Right ventricle myocardium superior (tissue), 1 donor: Measurements from ENCODE around the gene PLCD4. TPM values are rescaled to one million over a fixed set of nuclear protein-coding genes. Genes with fewer than 3 reads are reported as not detected.
A peak's percentile ranks its signal among the peaks of the same experiment; 100 is the strongest.

Experiments used
- ATAC-seq: fragments of 200-7000 bp; cut with Tn5 transposase; one replicate; pipeline ENCODE4 v1.9.1; 2020; ENCODE audit warnings: mild to moderate bottlenecking; ENCODE audit not compliant: poor library complexity
- DNase-seq: peaks from one replicate; pipeline ENCODE4 v3.0.0-alpha.2; 2020
- intact Hi-C: fragments of 100-400 bp; cut with DNase I; formaldehyde crosslinking; loops from one replicate; pipeline ENCODE4 v1.11.2; 2022
- total RNA-seq: library from RNA; stranded (reverse); fragmentation: NEBNext Ultra II Directional; extraction: Animal tissue kit (Norgen Biotek cat#: 25700); gene quantifications from one replicate; pipeline ENCODE4 v1.2.1, GENCODE V29; 2021
- donor health status: DM: no; HTN: yes; CAD: no; lungs with severe emphysema.

Gene PLCD4
- total RNA-seq, 1 donor from 2014 or later: 0.62 TPM

DNA sequence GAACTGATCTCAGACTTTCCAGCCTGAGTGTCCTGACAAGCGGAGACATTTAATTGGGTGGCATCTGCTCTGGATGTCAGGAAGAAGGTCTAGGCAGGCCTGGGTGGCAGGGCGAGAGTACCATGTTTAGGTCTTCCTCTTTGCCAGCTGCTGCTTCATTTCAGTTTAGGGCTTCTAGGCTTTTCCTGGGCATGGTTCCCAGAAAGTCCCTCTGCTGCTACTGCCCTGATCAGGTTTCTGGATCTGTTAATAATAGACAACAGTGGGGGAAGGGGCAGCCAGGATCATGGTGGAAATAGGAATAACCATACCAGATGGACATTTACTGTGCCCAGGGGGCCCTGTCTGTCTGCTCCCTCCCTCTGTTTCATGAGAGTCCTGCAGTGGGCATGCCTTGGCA, 2.3 kb upstream of the PLCD4 start:
- intact Hi-C loops: no loop called here
- DNase-seq (no peak), ATAC-seq (peak; percentile 19)

DNA sequence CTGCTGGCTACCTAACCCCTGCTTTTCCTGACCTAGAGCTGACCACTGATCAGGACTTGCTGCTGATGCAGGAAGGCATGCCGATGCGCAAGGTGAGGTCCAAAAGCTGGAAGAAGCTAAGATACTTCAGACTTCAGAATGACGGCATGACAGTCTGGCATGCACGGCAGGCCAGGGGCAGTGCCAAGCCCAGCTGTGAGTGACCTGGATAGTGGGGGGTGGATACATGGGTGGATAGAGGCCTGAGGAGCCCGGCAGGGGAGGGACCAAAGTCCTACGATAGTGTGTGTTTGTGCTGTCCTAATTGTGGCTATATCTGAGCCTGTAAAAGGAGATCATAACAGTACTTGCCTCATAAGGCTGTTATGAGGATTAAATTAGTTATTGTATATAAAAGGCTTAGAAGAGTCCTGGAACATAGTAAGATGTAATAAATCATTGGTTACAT, 8.2 kb downstream of the PLCD4 start:
- DNase-seq: no peak
- peak; percentile 55 for ATAC-seq
- intact Hi-C loops: no loop called here

DNA sequence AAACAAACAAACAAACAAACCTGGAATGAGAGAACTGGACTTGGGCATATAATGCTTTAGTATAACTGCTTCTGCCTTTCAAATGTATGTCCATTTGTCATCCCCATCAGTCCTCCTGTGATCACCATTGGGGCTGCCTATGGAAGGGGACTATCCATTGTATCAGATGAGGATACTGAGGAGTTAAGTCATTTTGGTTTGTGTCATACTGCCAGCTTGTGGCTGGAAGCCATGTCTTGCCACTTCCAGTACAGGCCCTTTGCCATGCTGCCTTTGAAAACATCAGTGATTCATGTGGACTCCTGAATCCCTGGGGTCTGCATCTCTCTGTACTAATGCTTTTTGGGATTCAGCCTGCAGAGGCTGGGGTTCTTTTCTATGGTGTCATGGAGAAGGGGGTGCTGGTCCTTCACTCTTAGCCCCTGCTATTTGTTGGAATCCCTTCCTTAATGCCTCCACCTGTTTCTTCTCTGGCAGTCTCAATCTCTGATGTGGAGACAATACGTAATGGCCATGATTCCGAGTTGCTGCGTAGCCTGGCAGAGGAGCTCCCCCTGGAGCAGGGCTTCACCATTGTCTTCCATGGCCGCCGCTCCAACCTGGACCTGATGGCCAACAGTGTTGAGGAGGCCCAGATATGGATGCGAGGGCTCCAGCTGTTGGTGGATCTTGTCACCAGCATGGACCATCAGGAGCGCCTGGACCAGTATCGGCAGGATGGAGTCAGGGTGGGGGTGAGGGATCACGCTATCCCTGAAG, 10.6 kb downstream of the PLCD4 start:
- DNase-seq (no peak), ATAC-seq (no peak)
- intact Hi-C loops: no loop called here

DNA sequence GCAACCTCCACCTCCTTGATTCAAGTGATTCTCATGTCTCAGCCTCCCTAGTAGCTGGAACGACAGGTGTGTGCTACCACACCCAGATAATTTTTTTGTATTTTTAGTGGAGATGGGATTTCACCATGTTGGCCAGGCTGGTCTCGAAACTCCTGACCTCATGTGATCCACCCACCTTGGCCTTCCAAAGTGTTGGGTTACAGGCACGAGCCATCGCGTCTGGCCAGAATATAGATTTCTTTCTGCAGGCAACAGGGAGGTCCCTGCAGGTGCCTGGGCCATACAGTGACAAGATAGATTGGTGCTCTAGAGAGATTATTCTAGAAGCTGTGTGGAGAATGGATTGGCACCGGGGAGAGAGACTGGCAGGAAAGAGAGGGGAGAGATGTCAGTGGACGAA, 13.3 kb downstream of the PLCD4 start:
- DNase-seq: no peak
- ATAC-seq: no peak
- intact Hi-C loops: no loop called here

DNA sequence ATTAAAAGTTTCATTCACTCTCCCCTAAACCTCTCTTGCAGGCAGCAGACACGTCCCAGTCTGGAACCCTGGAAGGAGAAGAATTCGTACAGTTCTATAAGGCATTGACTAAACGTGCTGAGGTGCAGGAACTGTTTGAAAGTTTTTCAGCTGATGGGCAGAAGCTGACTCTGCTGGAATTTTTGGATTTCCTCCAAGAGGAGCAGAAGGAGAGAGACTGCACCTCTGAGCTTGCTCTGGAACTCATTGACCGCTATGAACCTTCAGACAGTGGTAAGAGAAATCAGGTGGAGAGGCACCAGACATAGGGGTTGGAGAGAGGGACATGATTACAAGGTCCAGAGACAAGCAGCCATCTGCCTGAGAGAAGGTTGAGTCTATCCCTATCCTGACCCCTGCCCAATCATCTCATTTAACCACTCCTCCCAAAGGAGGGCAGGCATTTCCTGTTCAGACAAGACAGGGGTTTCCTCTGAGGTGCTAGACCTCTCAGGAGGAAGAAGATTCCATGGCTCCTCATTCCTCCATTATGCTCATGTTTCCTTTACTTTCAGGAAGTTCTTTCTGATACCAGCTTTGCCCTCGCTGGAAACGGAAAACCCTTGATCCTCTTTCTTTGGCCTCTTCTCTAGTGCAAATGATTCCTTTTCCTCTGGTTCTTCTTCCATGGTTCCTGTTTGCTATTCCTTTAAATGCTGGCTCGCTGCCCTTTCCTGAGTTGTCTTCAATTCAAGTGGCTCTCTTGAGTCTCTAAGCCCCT, 15.1 kb downstream of the PLCD4 start:
- ATAC-seq: peak; percentile 69
- intact Hi-C loops: no loop called here
- no peak for DNase-seq

DNA sequence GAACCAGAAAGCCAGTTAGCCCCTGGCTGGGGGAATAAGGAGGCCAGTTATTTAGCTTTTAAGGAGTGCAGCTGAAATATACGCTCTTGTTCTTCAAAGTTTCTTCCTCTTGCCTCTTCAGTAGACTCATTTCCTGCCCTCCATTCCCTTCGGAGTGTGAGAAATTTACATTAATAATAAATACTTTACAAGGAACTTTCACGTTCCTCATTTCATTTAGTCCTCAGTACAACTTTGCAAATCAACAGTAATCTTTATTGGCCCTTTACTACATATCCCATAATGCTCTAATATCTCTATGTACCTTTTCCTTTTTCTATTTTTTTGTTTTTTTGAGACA, 15.6 kb downstream of the PLCD4 start:
- intact Hi-C loops: no loop called here
- DNase-seq: no peak
- ATAC-seq: no peak

DNA sequence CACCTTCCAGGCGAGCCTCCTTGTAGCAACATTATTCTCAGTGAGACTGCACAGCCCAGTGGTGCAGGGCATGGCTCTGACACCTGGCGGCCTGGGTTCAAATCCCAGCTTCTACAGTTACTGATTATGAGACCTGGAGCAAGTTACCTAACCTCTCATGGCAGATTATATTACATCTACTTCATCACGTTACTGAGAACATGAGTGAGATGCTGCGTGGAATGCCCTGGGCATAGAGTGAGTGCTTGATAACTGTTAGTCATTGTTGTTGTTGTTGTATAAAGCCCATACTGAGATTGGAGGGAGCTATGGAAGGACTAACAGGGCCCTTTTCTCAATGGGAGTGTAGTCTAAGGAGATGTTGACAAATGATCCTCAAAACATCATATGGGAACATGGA, 18.7 kb downstream of the PLCD4 start:
- intact Hi-C loops: no loop called here
- no peak for DNase-seq
- ATAC-seq: no peak

DNA sequence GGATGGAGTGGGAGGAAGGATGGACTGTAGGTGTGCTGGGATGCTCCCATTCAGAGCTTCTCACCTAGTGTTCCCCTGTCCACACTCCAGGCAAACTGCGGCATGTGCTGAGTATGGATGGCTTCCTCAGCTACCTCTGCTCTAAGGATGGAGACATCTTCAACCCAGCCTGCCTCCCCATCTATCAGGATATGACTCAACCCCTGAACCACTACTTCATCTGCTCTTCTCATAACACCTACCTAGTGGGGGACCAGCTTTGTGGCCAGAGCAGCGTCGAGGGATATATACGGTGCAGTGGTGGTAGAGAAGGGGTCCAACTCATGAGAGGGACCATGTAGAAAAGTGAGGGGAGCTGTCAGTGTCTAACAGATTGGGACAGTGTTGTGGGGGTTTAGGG, 20.2 kb downstream of the PLCD4 start:
- no peak for ATAC-seq
- intact Hi-C loops: no loop called here
- no peak for DNase-seq

DNA sequence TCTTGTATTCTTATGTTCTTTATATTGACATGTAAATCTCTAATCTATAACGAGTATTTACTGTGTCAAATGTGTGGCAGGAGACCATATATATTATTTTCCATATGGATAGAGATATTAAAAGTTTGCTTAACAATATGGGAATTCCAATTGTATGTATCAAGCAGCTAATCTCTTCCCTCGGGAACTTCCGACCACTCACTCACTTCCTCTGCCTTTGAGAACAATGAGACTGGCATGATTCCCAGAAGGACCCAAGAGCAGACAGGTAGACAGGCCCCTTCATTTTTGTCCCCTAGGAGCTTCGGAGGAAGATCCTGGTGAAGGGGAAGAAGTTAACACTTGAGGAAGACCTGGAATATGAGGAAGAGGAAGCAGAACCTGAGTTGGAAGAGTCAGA, 24.1 kb downstream of the PLCD4 start:
- no peak for ATAC-seq
- DNase-seq: no peak
- intact Hi-C loops: no loop called here

DNA sequence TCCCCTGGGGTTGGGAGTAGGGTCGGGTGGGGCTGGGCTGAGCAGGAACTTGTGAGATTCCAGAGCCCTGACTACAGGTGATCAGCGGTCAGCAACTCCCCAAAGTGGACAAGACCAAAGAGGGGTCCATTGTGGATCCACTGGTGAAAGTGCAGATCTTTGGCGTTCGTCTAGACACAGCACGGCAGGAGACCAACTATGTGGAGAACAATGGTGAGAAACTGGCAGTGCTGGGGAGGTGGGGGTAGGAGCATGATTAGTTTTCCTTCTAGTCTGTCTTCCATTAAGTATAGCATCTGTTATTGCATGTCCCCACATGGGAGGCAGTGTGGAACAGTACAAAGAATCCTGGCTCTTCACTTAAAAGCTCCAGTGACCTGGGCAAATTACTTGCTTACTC, 28.0 kb downstream of the PLCD4 start:
- ATAC-seq: no peak
- no peak for DNase-seq
- intact Hi-C loops: no loop called here

DNA sequence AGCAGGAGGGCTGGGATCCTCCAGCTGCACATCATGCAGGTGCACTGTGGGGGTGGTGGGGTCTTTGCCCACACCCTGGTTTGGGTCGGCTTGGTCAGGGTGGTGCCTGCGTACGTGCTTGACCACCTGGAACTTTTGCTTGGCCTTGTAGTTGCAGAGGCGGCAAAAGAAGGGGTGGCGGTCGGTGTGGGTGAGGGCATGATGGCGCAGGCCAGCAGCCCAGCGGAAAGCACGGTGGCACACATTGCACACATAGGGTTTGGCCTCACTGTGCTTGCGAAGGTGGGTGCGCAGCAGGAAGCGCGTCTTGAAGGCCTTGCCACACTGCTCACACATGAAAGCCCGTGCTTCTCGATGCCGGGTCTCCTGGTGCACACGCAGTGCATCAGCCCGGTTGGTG, 30.7 kb downstream of the PLCD4 start:
- intact Hi-C loops: no loop called here
- ATAC-seq (no peak), DNase-seq (no peak)

DNA sequence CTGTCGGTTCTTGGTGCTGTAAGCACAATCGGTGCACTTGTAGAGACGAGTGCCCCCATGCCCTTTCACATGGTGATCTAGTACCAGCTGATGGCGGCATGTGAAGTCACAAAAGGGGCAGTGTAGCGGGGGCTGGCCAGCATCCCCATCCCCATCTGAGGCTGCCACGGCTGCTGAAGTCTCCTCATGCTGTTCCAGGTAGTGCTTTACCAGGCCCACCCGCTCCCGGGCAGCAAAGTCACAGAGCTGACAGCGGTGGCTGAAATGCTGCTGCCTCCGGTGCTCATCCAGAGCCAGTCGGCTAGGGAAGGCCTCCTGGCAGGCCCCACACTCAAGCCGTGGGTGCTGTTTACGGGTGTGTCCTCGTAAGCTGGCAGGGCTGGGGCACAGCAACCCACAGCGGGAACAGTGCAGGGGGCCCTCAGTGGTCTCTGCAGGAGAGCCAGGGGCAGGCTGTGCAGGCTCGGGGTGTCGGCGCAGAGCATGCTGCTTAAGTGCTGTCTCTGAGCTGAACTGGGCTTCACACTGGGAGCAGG, 34.5 kb downstream of the PLCD4 start:
- ATAC-seq (no peak), DNase-seq (no peak)
- intact Hi-C loops: loop anchor here (10.0 kb wide), 1 partner anchor 237 kb away; no protein-coding TSS in a partner anchor

DNA sequence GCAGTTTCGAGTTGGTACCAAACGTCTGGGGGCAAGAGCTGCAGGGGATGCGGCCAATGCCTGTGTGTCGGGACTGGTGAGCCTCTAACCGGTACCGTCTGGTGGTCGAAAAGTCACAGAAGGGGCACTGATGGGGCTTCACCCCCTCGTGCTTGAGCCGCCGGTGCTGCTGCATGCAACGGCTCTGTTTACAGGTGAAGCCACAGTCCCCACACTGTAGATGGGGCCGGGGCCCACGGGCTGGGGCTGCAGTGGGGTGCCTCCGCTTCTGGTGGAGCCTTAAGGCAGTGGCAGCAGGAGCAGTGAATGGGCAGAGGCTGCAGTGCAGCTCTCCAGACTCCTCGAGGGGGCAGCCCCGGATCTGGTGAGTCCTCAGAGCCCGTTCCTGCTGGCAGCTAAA, 35.1 kb downstream of the PLCD4 start:
- ATAC-seq (no peak), DNase-seq (no peak)
- intact Hi-C loops: loop anchor here (10.0 kb wide), 1 partner anchor 238 kb away; no protein-coding TSS in a partner anchor

DNA sequence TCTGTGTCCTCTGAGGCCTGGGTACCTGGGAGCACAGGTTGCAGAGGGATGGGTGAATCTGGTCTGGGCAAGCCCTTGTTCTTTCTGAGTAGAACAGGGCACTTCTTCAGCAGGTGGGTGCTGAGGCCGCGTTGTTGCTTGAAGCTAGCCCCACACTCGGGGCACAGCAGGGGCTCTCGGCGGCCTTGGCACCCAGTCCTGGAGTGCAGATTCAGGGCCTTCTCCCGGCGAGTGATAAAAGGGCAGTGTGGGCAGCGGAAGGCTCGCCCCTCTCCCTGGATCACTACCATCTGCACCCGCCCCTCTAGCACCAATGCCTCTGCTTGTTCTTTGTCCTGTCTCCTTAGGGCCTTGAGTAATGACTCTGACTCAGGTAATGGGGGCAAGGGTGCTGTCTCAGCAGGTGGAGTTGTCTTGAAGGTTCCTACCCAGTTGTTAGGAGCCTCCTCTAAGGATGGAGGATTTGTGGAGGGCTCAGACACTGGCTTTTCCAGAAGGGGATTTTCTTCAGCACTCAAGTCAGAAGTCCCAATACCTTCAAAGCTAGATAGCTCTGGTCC, 36.1 kb downstream of the PLCD4 start:
- no peak for DNase-seq
- intact Hi-C loops: loop anchor here (10.0 kb wide), 1 partner anchor 239 kb away; no protein-coding TSS in a partner anchor
- ATAC-seq: no peak

DNA sequence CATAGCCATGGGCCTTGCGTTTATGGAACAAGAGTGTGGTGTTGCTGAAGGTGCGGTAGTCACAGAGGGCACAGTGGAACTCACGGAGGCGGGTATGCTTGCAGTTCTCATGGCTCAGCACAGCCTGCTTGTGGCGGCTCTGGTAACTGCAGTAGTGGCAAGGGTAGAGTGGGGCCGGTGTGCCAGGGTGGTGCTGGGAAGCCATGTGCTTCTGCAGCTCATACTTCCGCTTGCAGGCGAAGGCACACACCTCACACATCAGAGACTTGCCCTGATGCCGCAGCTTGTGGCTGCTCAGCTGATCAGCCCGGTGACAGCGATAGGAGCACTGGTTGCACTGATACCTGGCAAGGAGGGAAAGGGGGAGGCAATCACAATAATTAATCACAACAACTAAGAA, 37.0 kb downstream of the PLCD4 start:
- intact Hi-C loops: loop anchor here (10.0 kb wide), 1 partner anchor 240 kb away; no protein-coding TSS in a partner anchor
- DNase-seq (no peak), ATAC-seq (no peak)

DNA sequence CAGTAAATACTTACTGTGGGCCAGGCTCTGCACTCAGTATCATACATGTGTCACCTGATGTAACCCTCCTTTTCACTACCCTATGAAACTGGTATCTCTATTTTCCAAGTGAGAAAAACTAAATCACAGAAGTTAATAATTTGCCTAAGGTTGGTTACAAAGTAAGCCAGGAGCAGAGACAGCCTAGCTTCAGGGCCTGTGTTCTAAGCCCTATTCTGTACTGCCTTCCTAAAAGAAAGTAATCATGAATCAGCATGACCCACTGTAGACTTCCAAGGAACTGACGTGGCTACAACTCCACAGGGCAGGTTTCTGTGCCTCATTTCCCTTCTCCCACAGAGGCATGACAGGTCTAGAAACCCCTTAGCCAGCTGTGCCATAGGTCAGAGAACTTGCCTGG, 37.4 kb downstream of the PLCD4 start:
- DNase-seq: no peak
- no peak for ATAC-seq
- intact Hi-C loops: loop anchor here (10.0 kb wide), 1 partner anchor 240 kb away; no protein-coding TSS in a partner anchor

DNA sequence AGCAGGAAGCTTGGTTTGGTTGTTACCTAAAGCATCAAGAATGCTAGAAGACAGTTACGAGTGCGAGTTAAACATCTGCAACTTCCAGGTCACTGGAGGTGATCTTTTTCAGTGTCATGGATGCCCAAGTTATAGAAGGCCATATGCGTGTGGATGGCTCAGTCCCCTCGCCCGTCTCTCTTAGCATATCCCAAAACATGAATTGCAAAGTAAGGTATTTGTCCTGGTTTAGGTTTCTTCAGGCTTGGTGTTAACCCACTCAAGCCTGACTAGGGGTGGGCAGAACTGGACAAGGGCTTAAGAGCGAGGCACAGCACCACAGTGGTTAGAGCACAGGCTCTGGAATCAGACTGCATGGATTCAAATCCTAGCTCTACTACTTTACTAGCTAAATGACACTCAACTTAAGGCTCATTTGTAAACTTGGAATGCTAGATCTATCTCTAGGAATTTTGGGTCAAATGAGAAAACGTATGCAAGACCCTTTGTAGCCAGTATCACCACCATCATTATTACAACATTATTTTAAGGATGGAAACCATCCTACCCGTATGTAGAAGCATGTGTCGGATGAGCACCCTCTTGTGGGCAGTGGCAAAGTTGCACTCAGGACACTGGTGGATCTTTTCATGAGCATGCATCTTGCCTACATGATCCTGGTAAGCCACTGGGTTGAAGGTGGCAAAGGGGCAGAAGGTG, 40.5 kb downstream of the PLCD4 start:
- ATAC-seq: peak; percentile 78
- intact Hi-C loops: loop anchor here (10.0 kb wide), 1 partner anchor 243 kb away; no protein-coding TSS in a partner anchor
- peak; percentile 60 for DNase-seq

DNA sequence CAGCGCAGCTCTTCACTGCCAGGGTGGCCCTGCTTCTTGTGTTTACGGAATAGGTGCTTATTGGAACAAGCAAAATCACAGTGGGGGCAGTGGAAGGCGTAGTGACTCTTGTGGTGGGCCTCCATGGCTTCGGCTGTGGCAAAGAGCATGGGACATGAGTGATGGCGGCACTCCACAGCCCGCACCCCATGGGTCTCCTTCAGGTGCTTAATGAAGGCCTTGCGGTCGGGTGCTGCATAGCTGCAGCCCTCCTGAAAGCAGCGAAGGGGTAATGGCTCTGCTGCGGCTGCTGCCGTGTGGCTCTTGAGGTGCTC, 41.0 kb downstream of the PLCD4 start:
- no peak for DNase-seq
- intact Hi-C loops: loop anchor here (10.0 kb wide), 1 partner anchor 244 kb away; no protein-coding TSS in a partner anchor
- ATAC-seq: no peak

DNA sequence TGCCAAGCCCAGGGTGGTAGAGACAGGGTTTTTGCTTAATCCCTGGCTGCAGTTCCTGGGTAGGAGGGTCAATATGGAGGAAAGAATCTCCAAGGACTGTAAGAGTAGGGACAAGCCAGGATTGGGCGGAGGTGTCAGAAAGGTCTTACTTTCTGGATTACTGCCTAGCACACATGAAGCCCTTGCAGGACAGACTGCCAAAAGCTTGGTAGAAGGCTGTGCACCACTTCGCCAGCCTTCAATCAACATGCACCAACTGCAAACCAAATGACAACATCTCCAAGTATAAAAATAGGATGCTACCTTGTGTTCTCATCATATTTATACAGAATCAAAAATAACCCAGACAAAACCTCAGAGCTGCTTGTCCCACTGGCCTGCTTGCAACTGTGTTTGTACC, 48.1 kb downstream of the PLCD4 start:
- intact Hi-C loops: loop anchor here (10.0 kb wide), 1 partner anchor 91 kb away; the partner anchor contains the start of genes CNOT9 and USP37

More for the DNA sequence above, 48.1 kb downstream of the PLCD4 start:
- DNase-seq (no peak), ATAC-seq (peak; percentile 59)
